IPS-18a (cell line): ENCODE results near the gene CDKL5.

Experiments used
- H3K27ac ChIP-seq: one replicate; pipeline ENCODE4 v1.5.1; 2013; ENCODE audit warnings: low read length
- H3K27me3 ChIP-seq: one replicate; pipeline ENCODE4 v1.6.1; 2013; ENCODE audit warnings: mild to moderate bottlenecking, low read length; ENCODE audit not compliant: control insufficient read depth, insufficient read depth
- H3K36me3 ChIP-seq: one replicate; pipeline ENCODE4 v1.6.1; 2013; ENCODE audit warnings: low read depth, low read length; ENCODE audit not compliant: control insufficient read depth
- H3K4me1 ChIP-seq: one replicate; pipeline ENCODE4 v1.6.1; 2013; ENCODE audit warnings: low read depth, low read length; ENCODE audit not compliant: control insufficient read depth
- H3K4me3 ChIP-seq: one replicate; pipeline ENCODE4 v1.5.1; 2013; ENCODE audit warnings: low read length
- H3K9ac ChIP-seq: one replicate; pipeline ENCODE4 v1.6.1; 2013; ENCODE audit warnings: mild to moderate bottlenecking, low read length, moderate library complexity
- H3K9me3 ChIP-seq: one replicate; pipeline ENCODE4 v1.6.1; 2013; ENCODE audit warnings: low read depth, low read length; ENCODE audit not compliant: control insufficient read depth

Gene CDKL5

DNA sequence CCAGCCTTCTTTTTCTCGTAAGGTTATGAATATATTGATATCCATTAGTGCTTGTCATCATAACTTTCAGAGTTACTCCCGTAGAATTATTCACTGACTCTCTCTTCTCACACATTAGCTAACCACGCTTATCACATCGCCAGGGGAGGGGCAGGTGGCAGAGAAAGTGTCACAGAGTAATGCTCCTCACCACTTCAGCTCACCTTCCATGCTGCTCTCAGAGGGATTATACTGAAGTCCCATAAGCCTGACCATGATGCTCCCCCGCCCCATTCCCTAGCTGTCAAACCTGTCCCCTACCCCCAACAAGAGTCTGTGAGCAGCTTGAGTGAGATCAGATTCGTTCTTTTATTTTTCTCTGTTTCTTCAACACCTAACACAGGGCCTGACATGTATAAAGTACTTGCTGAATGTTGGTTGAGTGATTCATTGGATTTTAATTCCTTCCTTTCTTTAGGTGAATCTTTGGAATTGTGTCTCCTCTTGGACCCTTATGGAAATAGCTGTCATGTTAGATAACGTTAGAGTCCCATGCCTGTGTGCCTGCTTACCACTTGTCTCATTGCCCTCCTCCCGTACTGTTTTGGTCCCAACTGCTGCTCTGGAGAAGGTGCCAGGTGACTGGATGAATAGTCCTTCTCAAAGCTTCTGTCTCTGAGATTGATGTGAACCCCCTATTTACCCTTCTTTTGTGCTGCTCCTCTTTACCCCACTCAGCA lies 191.4 kb downstream of the CDKL5 start:
- no peaks in the 10 kb centered on the region for H3K27me3 ChIP-seq
- no peak overlapping the region for H3K4me3 ChIP-seq
- no peaks in the 10 kb centered on the region for H3K36me3 ChIP-seq
- no peak overlapping the region for H3K27ac ChIP-seq
- no peaks in the 10 kb centered on the region for H3K4me1 ChIP-seq
- no peak overlapping the region for H3K9ac ChIP-seq
- H3K9me3 ChIP-seq = peaks cover 10% of the 10 kb centered on the region

- peaks cover 10% of the 10 kb centered on the region for H3K9me3 ChIP-seq
- no peak overlapping the region for H3K27ac ChIP-seq
- H3K4me3 ChIP-seq = no peak overlapping the region
- H3K9ac ChIP-seq = no peak overlapping the region
- H3K36me3 ChIP-seq = no peaks in the 10 kb centered on the region
- H3K4me1 ChIP-seq = no peaks in the 10 kb centered on the region
- no peaks in the 10 kb centered on the region for H3K27me3 ChIP-seq
Observed at GRCh38 chrX:18617407-18617750, 192.0 kb downstream of the CDKL5 start.

- Histone ChIP-seq H3K36me3 (no peaks in the 10 kb centered on the region), H3K27me3 (no peaks in the 10 kb centered on the region), H3K9ac (no peak overlapping the region)
Observed at GRCh38 chrX:18619288-18619687, 193.9 kb downstream of the CDKL5 start.

GRCh38 chrX:18620349-18620748 lies 194.9 kb downstream of the CDKL5 start:
- Histone ChIP-seq H3K27me3 (no peaks in the 10 kb centered on the region), H3K9ac (no peak overlapping the region), H3K4me3 (no peak overlapping the region), H3K4me1 (no peaks in the 10 kb centered on the region), H3K27ac (no peak overlapping the region), H3K36me3 (no peaks in the 10 kb centered on the region), H3K9me3 (peaks cover 15% of the 10 kb centered on the region)

More at GRCh38 chrX:18619288-18619687, 193.9 kb downstream of the CDKL5 start:
- H3K4me3 ChIP-seq = no peak overlapping the region
- H3K27ac ChIP-seq = no peak overlapping the region
- no peaks in the 10 kb centered on the region for H3K4me1 ChIP-seq
- peaks cover 15% of the 10 kb centered on the region for H3K9me3 ChIP-seq

GRCh38 chrX:18624599-18624998 lies 199.2 kb downstream of the CDKL5 start:
- no peaks in the 10 kb centered on the region for H3K27me3 ChIP-seq
- no peak overlapping the region for H3K4me3 ChIP-seq
- H3K36me3 ChIP-seq = peaks cover 10% of the 10 kb centered on the region

DNA sequence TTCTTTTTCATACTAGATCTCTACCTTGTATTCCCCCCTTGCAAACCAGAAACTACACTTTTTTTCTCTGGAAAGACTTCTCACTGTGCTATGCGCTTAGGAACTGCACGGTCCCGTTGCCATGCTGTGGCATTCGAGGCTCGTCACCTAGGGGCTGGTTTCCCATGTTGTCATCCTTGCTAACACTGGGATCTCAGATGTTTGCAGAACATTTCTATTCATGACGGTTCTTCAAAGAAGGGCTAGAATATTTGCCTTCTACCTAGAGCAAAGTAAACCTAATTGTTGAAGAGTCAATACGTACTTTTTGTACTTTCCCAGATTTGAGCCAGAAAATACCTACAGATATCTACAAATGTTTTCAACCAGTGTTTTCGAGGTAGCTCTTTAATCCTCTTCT lies 205.5 kb downstream of the CDKL5 start:
- peaks cover 5% of the 10 kb centered on the region for H3K36me3 ChIP-seq
- no peaks in the 10 kb centered on the region for H3K4me1 ChIP-seq
- no peak overlapping the region for H3K9ac ChIP-seq
- H3K4me3 ChIP-seq = no peak overlapping the region
- H3K9me3 ChIP-seq = peaks cover 15% of the 10 kb centered on the region
- no peaks in the 10 kb centered on the region for H3K27me3 ChIP-seq
- no peak overlapping the region for H3K27ac ChIP-seq

More at GRCh38 chrX:18624599-18624998, 199.2 kb downstream of the CDKL5 start:
- Histone ChIP-seq H3K9ac (no peak overlapping the region), H3K9me3 (peaks cover 14% of the 10 kb centered on the region), H3K27ac (no peak overlapping the region), H3K4me1 (no peaks in the 10 kb centered on the region)

GRCh38 chrX:18638398-18638797 lies 213.0 kb downstream of the CDKL5 start:
- Histone ChIP-seq H3K9ac (no peak overlapping the region), H3K9me3 (peaks cover 25% of the 10 kb centered on the region), H3K36me3 (no peaks in the 10 kb centered on the region), H3K27me3 (no peaks in the 10 kb centered on the region), H3K27ac (no peak overlapping the region), H3K4me3 (no peak overlapping the region), H3K4me1 (peaks cover 3% of the 10 kb centered on the region)

- Histone ChIP-seq H3K9ac (no peak overlapping the region), H3K4me1 (peaks cover 3% of the 10 kb centered on the region), H3K9me3 (peaks cover 25% of the 10 kb centered on the region), H3K36me3 (no peaks in the 10 kb centered on the region), H3K27ac (no peak overlapping the region), H3K27me3 (no peaks in the 10 kb centered on the region), H3K4me3 (no peak overlapping the region)
Observed at GRCh38 chrX:18639280-18639679, 213.9 kb downstream of the CDKL5 start.

- Histone ChIP-seq H3K9ac (no peak overlapping the region), H3K4me3 (no peak overlapping the region), H3K4me1 (peaks cover 3% of the 10 kb centered on the region), H3K27ac (no peak overlapping the region), H3K9me3 (peaks cover 17% of the 10 kb centered on the region), H3K27me3 (no peaks in the 10 kb centered on the region), H3K36me3 (no peaks in the 10 kb centered on the region)
Observed at GRCh38 chrX:18640686-18641085, 215.3 kb downstream of the CDKL5 start.

DNA sequence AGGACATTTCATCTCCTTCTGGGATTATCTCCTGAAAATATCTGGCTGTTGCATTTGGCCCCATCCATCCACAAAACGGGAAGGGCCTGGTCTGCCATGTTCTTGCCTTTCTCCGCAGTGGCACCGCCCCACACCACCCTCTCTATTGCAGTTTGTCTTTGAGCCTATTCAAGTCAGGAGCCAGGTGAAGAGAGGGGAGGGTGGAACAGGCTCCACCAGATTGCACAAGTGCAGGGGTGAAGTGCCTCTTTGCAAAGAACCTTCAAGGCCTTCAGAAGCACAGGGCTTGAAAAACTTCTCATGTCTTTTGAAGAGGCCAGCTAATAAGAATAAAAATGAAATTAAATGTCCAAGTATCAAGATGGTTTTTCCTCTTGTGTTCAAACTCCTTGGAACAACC lies 217.8 kb downstream of the CDKL5 start:
- no peaks in the 10 kb centered on the region for H3K36me3 ChIP-seq
- H3K4me1 ChIP-seq = peaks cover 3% of the 10 kb centered on the region
- no peak overlapping the region for H3K4me3 ChIP-seq
- no peaks in the 10 kb centered on the region for H3K27me3 ChIP-seq
- H3K27ac ChIP-seq = no peak overlapping the region
- no peak overlapping the region for H3K9ac ChIP-seq
- peaks cover 12% of the 10 kb centered on the region for H3K9me3 ChIP-seq

GRCh38 chrX:18643853-18644252 lies 218.4 kb downstream of the CDKL5 start:
- Histone ChIP-seq H3K27ac (no peak overlapping the region), H3K27me3 (no peaks in the 10 kb centered on the region)

DNA sequence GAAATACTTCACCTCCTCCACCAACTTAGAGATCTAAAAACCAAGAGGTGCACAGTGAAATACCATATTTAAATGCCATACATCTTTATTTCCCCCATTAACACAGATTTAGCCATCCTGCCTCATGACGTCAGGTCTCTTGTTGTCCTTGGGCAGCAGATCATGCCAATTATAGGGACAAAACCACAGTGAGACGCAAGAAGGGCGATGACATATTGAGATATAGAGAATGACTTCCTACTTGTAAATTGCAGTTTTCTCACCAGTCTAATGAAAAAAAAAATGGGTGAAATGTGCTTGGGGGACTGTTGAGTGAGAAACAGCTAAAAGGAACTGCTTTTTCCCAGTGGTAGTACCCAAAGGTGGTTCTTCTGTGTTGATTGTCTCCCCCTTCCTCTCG lies 222.2 kb downstream of the CDKL5 start:
- H3K9me3 ChIP-seq = no peaks in the 10 kb centered on the region
- H3K4me1 ChIP-seq = peaks cover 3% of the 10 kb centered on the region
- H3K9ac ChIP-seq = no peak overlapping the region
- H3K27ac ChIP-seq = no peak overlapping the region
- no peak overlapping the region for H3K4me3 ChIP-seq
- H3K36me3 ChIP-seq = no peaks in the 10 kb centered on the region
- no peaks in the 10 kb centered on the region for H3K27me3 ChIP-seq

More at GRCh38 chrX:18643853-18644252, 218.4 kb downstream of the CDKL5 start:
- no peak overlapping the region for H3K9ac ChIP-seq
- H3K4me1 ChIP-seq = peaks cover 3% of the 10 kb centered on the region
- no peaks in the 10 kb centered on the region for H3K36me3 ChIP-seq
- peaks cover 8% of the 10 kb centered on the region for H3K9me3 ChIP-seq
- no peak overlapping the region for H3K4me3 ChIP-seq
